CD4-positive, alpha-beta T cell (primary cell): ENCODE results near the gene FAM13C. TPM values are rescaled to one million over a fixed set of nuclear protein-coding genes. Genes with fewer than 3 reads are reported as not detected.

Experiments used
- ATAC-seq: fragments of 200-7000 bp; cut with Tn5 transposase; one replicate; pipeline ENCODE4 v1.10.0; 2022; ENCODE audit warnings: mild to moderate bottlenecking; ENCODE audit not compliant: poor library complexity
- CTCF ChIA-PET: fragments of 350-600 bp; sonication (Branson Sonifier 250); formaldehyde crosslinking; loops from one replicate; lab custom pipeline; 2021; ENCODE audit warnings: antibody characterized with exemption, inconsistent platforms; lab: Charles Lee
- POLR2A ChIA-PET: fragments of 350-600 bp; sonication (Branson Sonifier 250); formaldehyde crosslinking; loops from one replicate; lab custom pipeline; 2021; ENCODE audit warnings: antibody characterized with exemption, inconsistent platforms; lab: Charles Lee
- DNase-seq, 14 experiments: peaks; one replicate each; pipeline ENCODE4 v3.0.0-alpha.2; 2013 to 2020; ENCODE audit warnings: mixed read lengths in 2 of 14
- H3K27ac ChIP-seq, 2 donors: one replicate each; pipeline versions ENCODE4 v1.5.1 to v1.7.0; 2013; ENCODE audit warnings: low read length in 2 of 2, low read depth in 1 of 2, mild to moderate bottlenecking in 1 of 2
- H3K27me3 ChIP-seq, 2 experiments: 1 replicate in 1 of 2; 2 replicates in 1 of 2; pipeline versions ENCODE4 v1.6.1 to v1.7.0; 2013; ENCODE audit warnings: low read length in 2 of 2, control low read depth in 1 of 2, mild to moderate bottlenecking in 1 of 2, moderate library complexity in 1 of 2; ENCODE audit not compliant: insufficient read depth in 2 of 2, control insufficient read depth in 1 of 2
- H3K36me3 ChIP-seq: one replicate; pipeline ENCODE4 v1.6.1; 2013; ENCODE audit warnings: low read length, control low read depth; ENCODE audit not compliant: insufficient read depth
- H3K4me1 ChIP-seq: one replicate; pipeline ENCODE4 v1.6.1; 2013; ENCODE audit warnings: low read length, control low read depth; ENCODE audit not compliant: insufficient read depth
- H3K4me3 ChIP-seq: one replicate; pipeline ENCODE4 v1.5.1; 2013; ENCODE audit warnings: mild to moderate bottlenecking, low read length, moderate library complexity
- H3K9me3 ChIP-seq, 2 experiments: 1 replicate in 1 of 2; 2 replicates in 1 of 2; pipeline versions ENCODE4 v1.6.1 to v1.7.0; 2013; ENCODE audit warnings: low read length in 2 of 2, mild to moderate bottlenecking in 2 of 2, control low read depth in 1 of 2, moderate library complexity in 1 of 2; ENCODE audit not compliant: control insufficient read depth in 1 of 2, insufficient read depth in 1 of 2
- H3K27ac Mint-ChIP-seq: one replicate; pipeline ENCODE4 v1.8.0; 2020; ENCODE audit warnings: mixed read lengths
- H3K27me3 Mint-ChIP-seq: one replicate; pipeline ENCODE4 v1.8.0; 2021; ENCODE audit warnings: mixed read lengths
- H3K36me3 Mint-ChIP-seq: one replicate; pipeline ENCODE4 v1.8.0; 2021; ENCODE audit warnings: low read depth, mixed read lengths
- H3K4me1 Mint-ChIP-seq: one replicate; pipeline ENCODE4 v1.8.0; 2021; ENCODE audit warnings: low read depth, mixed read lengths
- H3K4me3 Mint-ChIP-seq: one replicate; pipeline ENCODE4 v1.8.0; 2020; ENCODE audit warnings: mild to moderate bottlenecking, mixed read lengths
- H3K9me3 Mint-ChIP-seq: one replicate; pipeline ENCODE4 v1.8.0; 2020; ENCODE audit warnings: mixed read lengths
- intact Hi-C, 2 experiments: fragments of 100-400 bp; cut with DNase I in 1 of 2; cut with micrococcal nuclease in 1 of 2; formaldehyde crosslinking; loops; one replicate each; pipeline versions ENCODE4 v1.15.1 to v1.9.0; 2023 to 2025; cut with DNase I, micrococcal nuclease
- total RNA-seq, 174 experiments: library from RNA in 2 of 174; stranded (reverse) in 2 of 174; gene quantifications; one replicate each; pipeline ENCODE4 v1.2.3 and lab custom pipeline; 2021 to 2026
- TF ChIP-seq, protein P1 (sequence below): fragments of 200-600 bp; IDR thresholded peaks from one replicate; pipeline ENCODE4 v1.8.0; 2022; ENCODE audit warnings: antibody characterized with exemption, mild to moderate bottlenecking

FAM13C gene
- total RNA-seq, 2 experiments from 2014 or later = not detected

DNA sequence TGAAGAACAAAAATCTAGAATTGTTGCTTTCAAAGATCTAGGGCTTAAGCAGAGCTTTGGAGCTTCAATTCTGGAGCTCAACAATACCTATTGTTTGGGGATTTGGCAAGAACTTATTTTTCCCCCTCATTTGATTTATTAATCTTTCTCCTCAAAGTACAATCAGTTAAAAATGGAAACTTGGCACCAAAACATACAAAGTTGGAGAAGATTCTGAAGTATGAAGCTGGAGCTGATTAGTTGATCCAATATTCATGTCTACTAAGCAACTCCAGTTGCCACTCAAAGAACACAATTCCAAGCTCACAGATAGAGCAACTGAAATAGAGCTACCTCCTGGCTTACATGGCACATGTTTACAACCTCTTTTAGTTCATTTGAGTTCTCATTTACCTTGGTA is 3.8 kb downstream of the FAM13C start:
- intact Hi-C loops = no loop called here
- Histone ChIP-seq H3K36me3 (no peaks in the 10 kb centered on the region), H3K27me3 (peaks cover 5 to 14% of the 10 kb centered on the region in 2 experiments), H3K9me3 (no peaks in the 10 kb centered on the region), H3K27ac (no peak overlapping the region), H3K4me3 (no peak overlapping the region), H3K4me1 (no peaks in the 10 kb centered on the region)
- peaks cover 26% of the 10 kb centered on the region for H3K27me3 Mint-ChIP-seq
- H3K36me3 Mint-ChIP-seq = no peaks in the 10 kb centered on the region
- ChIA-PET CTCF (no interaction called here), POLR2A (no interaction called here)
- TF ChIP-seq, protein P1, sequence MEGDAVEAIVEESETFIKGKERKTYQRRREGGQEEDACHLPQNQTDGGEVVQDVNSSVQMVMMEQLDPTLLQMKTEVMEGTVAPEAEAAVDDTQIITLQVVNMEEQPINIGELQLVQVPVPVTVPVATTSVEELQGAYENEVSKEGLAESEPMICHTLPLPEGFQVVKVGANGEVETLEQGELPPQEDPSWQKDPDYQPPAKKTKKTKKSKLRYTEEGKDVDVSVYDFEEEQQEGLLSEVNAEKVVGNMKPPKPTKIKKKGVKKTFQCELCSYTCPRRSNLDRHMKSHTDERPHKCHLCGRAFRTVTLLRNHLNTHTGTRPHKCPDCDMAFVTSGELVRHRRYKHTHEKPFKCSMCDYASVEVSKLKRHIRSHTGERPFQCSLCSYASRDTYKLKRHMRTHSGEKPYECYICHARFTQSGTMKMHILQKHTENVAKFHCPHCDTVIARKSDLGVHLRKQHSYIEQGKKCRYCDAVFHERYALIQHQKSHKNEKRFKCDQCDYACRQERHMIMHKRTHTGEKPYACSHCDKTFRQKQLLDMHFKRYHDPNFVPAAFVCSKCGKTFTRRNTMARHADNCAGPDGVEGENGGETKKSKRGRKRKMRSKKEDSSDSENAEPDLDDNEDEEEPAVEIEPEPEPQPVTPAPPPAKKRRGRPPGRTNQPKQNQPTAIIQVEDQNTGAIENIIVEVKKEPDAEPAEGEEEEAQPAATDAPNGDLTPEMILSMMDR = no peak
- H3K4me1 Mint-ChIP-seq = peaks cover 8% of the 10 kb centered on the region
- no peak overlapping the region for H3K27ac Mint-ChIP-seq
- no peak for ATAC-seq
- no peaks in the 10 kb centered on the region for H3K9me3 Mint-ChIP-seq
- DNase-seq = no peak
- no peak overlapping the region for H3K4me3 Mint-ChIP-seq

DNA sequence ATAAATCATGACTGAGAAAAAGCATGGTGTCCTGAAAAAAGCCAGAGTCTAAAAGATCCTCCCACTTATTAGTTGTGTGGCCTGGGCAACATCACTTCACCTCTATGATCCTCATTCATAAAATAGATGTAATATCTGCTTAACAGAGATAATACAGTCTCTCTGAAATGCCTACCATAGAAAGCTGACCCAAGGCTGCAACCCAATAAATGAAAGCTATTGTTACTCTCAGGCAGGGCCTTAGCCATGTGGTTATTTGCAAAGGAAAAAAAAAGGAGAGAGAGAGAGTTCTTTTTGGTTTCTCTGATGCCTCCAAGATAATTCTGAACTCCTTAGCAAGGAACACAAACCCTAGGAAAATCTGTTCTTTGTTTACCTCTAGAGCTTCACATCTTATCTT is 7.9 kb downstream of the FAM13C start:
- no peaks in the 10 kb centered on the region for H3K4me1 ChIP-seq
- intact Hi-C loops = no loop called here
- H3K4me1 Mint-ChIP-seq = no peaks in the 10 kb centered on the region
- H3K27me3 ChIP-seq = no peaks in the 10 kb centered on the region
- ChIA-PET CTCF (interaction anchor here (1.1 kb wide), 1 partner anchor 18 kb away, joined by 3 read pairs; no protein-coding TSS in a partner anchor), POLR2A (no interaction called here)
- H3K9me3 Mint-ChIP-seq = no peaks in the 10 kb centered on the region
- peaks cover 0 to 7% of the 10 kb centered on the region in 2 experiments for H3K9me3 ChIP-seq
- TF ChIP-seq, protein P1 = no peak
- no peaks in the 10 kb centered on the region for H3K36me3 ChIP-seq
- H3K36me3 Mint-ChIP-seq = no peaks in the 10 kb centered on the region
- DNase-seq = no peak
- H3K27me3 Mint-ChIP-seq = peaks cover 6% of the 10 kb centered on the region
- H3K4me3 Mint-ChIP-seq = no peak overlapping the region
- H3K27ac ChIP-seq = no peak overlapping the region
- H3K4me3 ChIP-seq = no peak overlapping the region
- no peak for ATAC-seq
- H3K27ac Mint-ChIP-seq = no peak overlapping the region

DNA sequence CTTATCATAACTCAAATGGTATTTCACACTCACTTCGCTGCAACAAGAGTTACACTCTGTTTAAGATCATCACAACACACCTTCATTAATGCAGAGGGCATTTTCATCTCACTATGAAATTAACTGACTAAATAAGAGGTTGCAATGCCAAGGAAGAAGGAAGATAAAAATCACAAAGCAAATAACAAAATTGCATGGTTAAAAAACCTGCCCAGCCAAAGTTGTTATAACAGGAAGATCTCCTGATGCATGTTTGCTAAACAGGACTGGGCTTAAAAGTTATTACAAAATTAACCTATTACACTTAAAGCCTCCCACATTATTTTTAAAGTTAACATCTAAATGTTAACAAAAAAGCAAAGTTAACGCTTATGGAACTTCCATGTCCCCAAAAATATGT is 11.8 kb downstream of the FAM13C start:
- Mint-ChIP-seq H3K36me3 (no peaks in the 10 kb centered on the region), H3K27me3 (no peaks in the 10 kb centered on the region), H3K4me3 (no peak overlapping the region), H3K4me1 (no peaks in the 10 kb centered on the region), H3K27ac (no peak overlapping the region), H3K9me3 (no peaks in the 10 kb centered on the region)
- H3K9me3 ChIP-seq = peaks cover 0 to 7% of the 10 kb centered on the region in 2 experiments
- no peaks in the 10 kb centered on the region for H3K27me3 ChIP-seq
- CTCF ChIA-PET = no interaction called here
- ATAC-seq = no peak
- DNase-seq = no peak
- no peaks in the 10 kb centered on the region for H3K36me3 ChIP-seq
- H3K4me3 ChIP-seq = no peak overlapping the region
- POLR2A ChIA-PET = no interaction called here
- no peaks in the 10 kb centered on the region for H3K4me1 ChIP-seq
- TF ChIP-seq, protein P1 = no peak
- intact Hi-C loops = no loop called here
- H3K27ac ChIP-seq = no peak overlapping the region
